ENCODE data around the gene EBP.
"Not testable (repeated sequence)": the region's sequence is repeated elsewhere in the genome, so short reads cannot be mapped to it uniquely, and the experiment has no call there.

The EBP gene

DNA sequence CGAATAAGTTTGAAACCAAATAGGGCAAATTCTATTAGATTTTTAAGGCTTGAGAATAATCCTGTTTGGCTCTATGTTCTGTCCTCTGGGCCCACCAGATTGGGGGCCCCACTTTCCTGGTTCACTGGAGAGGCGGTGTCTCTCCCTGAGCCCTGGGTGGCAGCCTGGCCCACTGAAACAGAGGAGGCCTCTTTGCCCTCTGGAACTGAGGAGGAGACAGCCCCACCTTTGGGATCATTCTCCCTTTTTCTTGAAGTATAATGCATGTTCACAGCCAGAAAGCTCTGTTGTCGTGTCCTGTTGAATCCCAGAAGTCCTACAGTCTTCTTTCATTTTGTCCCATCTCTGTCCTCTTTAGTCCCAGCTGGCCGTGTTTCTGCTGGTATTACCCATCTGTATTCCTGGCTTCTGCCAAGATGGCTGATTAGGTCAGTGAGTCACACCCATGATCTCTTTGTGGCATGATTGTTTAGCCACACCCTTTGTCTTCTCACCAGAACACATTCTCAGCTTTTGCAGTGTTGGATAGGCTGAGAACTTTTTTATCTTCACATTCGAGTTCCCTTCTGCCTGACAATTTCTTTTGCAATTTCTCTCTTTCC is 9.9 kb downstream of the EBP start:
- peak; percentile 69 for DNase-seq

DNA sequence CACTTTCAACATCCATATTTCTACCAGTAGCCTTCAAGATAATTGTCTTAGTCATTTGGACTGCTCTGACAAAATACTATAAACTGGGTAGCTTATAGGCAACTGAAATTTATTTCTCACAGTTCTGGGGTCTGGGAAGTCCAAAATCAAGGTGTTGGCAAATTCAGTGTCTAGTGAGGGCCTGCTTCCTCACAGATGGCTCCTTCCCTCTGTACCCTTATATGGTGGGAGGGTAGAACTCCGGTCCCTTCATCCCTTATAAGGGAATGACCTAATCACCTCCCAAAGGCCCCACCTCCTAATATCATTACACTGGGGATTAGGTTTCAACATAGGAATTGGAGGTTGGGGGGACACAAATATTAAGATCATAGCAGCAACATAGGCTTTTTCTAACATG is 10.6 kb downstream of the EBP start:
- no peak for DNase-seq

DNA sequence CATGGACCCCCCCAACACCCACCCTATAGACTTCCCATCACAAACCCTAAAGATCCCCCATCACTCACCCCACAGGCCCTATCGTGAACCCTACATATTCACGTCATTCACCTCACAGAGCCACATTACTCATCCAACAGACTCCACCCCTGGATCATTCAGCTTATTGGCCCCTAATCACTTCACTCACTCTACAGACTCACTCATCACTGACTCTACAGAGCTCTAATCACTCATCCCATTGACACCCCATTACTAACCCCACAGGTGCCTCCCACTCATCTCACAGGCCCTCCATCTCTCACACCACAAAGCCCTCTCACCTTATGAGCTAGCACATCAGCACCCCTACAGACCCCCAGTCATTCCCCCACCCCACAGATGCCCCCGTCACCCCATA is 11.6 kb downstream of the EBP start:
- DNase-seq = no peak

DNA sequence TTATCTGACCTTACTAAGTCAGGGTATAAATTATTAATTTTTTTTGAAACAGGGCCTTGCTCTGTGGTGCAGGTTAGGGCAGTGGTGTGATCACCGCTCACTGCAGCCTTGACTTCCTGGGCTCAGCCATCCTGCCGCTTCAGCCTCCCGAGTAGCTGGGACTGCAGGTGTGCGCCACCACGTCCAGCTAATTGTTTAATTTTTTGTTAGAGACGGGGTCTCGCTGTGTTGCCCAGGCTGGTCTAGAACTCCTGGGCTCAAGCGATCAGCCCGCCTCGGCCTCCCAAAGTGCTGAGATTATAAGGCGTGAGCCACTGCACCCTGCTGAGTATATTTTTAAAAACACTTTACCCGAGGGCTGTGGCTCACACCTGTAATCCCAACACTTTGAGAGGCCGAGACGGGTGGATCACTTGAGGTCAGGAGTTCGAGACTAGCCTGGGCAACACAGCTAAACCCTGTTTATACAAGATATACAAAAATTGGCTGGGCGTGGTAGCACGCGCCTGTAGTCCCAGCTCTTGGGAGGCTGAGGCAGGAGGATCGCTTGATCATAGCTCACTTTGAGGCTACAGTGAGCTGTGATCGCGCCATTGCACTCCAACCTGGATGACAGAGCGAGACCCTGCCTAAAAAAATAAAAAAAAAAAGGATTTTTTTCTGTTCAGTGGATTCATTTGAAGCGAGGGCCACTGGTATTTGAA is 17.2 kb downstream of the EBP start:
- no peak for DNase-seq

DNA sequence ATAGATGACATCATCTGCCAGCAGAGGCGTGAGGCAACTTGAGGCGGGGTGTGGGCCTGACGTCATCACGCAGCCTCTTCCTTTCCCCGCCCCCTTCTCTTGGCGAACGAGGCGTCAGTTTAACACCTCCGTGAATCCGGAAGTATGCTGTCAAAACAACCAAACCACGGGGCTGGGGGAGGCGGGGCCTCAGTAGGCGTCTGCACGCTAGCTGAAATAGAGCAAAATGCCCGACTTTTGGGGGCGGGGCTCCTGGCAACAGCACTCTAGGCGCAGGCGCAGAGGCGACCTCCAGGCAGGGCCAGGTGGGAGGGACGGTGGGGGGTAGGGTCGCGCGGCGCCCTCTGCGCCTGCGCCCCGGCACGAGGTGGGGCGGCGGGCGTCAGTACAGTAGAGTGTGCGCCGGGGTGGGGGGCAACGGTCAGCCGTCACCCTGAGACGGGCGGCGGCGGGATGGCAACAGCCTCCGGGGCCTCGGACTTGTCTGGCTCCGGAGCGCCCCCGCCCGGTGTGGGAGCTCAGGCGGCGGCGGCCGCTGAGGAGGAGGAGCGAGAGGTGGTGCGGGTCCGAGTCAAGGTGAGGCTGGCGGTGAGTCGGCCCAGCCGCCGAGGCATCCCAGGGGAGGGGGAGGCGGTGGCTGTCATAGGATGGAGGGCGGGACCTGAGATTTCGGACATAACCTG is 17.9 kb downstream of the EBP start, which contains the start of gene TBC1D25:
Gene TBC1D25, plus strand, starts transcription at position 370 of the 683 bp plus-strand sequence. Its CDS starts 84 bp downstream, at position 454.
- peak; percentile 97 for DNase-seq

DNA sequence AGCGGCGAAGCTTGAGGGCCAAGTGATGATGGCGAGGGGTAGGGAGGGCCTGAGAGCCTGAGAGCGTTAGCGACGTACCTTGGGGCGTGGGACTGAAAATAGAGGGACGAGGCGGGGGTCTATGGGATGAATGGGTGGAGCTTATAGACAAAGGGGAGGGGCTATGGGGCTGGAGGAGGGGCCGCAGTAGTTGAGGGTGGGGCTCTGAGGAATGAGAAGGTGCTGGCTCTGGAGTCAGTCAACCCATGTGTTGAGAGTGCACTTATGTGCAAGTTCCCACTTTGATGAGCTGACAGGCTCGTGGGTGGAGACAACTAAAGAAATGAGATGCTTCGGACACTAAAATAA is 18.4 kb downstream of the EBP start:
- DNase-seq = peak; percentile 31

DNA sequence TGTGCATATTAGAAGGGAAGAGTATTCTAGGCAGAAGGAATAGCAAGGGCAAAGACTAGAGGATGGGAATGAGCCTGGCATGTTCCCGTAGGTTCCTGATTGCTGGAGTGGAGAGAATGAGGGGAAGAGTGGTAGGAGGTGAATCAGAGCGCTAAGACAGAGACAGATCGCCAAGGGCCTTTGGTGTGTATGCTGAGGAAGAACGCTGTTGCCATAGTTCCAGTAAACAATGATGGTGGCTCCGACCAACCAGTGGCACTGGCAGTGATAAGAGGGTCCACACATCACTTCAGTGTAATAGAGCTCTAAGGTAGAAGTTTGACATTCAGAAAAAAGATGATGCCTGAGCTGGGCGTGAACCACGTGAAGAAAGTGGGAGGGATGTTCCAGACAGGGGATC is 18.9 kb downstream of the EBP start:
- DNase-seq = peak; percentile 2

DNA sequence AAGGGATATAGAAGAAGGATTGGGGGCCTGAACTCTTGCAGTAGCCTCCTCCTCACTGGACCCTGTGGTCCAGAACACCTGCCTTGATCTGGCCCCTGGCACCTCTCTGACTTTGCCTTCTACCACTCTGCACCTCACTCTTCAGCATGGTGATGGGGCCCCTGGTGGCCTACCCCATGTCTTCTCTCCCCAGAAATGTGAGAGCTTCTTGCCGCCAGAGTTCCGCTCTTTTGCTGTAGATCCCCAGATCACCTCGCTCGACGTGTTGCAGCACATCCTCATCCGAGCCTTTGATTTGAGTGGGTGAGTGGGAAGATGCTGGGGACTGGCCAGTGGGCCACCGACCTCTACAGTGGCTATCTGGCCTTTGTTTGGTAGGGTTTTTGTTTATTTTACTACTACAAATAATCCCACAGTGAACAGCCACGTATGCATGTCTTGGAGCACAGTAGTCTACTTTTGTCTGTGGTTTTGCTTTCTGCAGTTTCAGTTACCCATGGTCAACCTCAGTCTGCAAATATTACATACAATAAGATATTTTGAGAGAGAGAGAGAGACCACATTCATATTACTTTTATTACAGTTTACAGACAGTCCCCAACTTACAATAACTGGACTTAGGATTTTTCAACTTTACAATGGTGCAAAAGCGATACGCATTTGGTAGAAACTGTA is 19.7 kb downstream of the EBP start:
- DNase-seq = no peak

DNA sequence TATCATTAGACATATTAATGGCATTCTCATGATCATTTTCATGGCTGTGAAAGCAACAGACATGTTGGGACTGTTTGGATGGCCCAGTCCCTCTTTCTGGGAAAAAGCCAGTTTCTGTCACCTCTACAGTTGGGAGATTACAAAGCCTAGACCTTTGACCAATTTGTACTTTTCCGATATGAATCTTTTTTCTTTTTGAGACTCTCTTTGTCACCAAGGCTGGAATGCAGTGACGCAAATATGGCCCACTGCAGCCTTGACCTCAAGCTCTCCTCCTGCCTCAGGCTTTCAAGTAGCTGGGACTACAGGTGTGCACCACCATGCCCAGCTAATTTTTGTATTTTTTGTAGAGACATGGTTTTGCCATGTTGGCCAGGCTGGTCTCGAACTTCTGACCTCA is 27.3 kb downstream of the EBP start:
- no peak for DNase-seq

DNA sequence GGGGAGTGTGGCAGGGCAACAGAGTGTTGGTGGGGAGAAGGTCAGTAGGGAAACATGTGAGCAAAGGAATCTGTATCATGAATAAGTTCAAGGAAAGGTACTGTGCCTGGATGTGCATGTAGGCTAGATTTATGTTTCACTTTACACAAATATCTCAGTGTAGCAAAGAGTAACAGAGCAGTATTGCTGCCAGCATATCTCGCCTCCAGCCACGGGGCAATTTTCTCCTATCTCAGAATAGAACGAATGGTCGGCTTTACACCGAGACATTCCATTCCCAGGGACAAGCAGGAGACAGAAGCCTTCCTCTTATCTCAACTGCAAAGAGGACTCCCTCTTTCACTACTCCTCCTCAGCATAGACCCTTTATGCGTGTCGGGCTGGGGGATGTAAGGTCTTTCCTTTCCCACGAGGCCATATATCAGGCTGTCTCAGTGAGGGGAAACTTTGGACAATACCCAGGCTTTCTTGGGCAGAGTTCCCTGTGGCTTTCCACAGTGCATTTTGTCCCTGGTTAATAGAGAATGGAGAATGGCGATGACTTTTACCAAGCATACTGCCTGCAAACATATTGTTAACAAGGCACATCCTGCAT is 34.2 kb downstream of the EBP start:
- not testable (repeated sequence) for DNase-seq

DNA sequence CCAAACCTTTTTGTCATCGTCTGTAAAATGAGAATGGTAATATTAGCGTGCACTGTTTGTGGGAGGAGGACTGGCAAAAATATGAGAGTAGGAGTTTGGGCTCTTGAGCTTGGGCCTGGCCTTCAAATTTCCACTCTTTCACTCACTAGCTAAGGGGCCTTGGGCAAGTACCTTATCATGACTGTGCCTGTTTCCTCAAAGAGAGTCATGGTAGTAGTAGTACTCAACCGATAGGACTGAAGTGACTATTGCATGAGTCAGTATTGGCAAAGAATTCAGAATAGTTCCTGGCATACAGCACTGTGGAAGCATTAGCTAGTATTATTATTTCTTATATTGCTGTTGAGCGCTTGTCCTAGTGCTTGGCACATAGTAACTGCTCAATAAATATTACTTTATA is 36.7 kb downstream of the EBP start:
- peak; percentile 75 for DNase-seq

DNA sequence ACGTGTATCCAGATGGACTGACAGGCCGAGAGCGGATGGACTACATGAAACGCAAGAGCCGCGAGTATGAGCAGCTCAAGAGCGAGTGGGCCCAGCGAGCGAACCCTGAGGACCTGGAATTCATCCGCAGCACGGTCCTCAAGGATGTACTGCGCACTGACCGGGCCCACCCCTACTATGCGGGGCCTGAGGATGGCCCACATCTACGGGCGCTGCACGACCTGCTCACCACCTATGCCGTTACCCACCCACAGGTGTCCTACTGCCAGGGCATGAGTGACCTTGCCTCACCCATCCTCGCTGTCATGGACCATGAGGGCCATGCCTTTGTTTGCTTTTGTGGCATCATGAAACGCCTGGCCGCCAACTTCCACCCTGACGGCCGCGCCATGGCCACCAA is 38.0 kb downstream of the EBP start:
- no peak for DNase-seq

DNA sequence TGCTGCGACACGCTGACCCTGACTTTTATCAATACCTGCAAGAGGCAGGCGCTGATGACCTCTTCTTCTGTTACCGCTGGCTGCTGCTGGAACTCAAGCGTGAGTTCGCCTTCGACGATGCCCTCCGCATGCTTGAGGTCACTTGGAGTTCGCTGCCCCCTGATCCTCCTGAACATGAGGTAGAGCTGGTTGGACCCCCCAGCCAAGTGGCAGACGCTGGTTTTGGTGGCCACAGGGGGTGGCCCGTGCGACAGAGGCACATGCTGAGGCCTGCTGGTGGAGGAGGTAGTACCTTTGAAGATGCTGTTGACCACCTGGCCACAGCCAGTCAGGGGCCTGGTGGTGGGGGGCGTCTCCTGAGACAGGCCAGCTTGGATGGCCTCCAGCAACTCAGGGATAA is 38.4 kb downstream of the EBP start:
- DNase-seq = no peak

DNA sequence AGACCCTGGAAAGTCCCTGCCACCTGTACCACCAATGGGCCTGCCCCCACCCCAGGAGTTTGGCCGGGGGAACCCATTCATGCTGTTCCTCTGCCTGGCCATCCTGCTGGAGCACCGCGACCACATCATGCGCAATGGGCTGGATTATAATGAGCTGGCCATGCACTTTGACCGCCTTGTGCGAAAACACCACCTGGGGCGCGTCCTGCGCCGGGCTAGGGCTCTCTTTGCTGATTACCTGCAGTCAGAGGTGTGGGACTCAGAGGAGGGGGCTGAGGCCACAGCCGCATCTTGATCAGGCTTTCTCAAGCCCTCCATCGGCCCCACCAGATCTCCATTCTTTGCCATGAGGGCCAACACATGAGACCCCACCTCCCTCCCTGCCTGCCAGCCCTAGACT is 39.1 kb downstream of the EBP start:
- DNase-seq = no peak

DNA sequence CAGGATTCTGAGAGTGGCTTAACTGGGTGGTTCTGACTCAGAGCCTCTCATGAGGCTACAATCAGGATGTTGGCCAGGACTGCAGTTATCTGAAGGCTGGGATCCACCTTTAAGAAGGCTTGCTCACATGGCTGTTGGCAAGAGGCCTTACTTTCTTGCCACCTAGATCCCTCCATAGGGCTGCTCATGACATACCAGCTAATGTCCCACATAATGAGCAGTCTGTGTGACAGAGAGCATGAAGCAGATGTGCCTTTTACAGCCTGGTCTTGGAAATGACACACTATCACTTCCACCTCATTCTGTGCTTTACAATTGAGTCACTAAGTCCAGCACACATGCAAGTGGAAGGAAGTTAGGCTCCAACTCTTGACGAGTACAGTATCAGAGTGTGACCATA is 48.4 kb downstream of the EBP start:
- DNase-seq = peak; percentile 32

DNA sequence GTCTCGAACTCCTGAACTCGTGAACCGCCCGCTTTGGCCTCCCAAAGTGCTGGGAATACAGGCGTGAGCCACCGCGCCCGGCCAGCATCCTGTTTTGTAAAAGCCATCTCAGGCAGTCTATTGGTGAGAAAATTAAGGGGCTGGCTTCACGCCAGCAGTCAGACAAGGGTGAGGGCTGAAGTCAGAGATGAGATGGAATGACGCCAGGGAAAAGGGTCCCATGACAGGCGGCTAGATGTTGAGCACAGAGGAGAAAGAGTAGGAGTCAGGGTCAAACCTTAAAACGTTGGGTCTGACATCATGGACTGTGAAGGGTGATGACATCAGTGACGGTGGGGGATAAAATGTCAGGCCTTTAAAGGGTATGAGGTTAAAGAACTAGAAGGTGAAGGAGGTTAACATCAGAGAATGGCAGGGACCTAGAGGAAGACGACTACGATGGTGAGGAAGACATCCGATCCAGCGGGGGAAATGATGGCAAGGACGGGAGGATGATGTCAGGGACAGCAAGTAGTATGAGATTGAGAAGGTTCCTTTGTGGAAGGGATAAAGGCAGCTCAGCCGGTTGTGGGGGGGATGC is 52.2 kb downstream of the EBP start:
- no peak for DNase-seq

DNA sequence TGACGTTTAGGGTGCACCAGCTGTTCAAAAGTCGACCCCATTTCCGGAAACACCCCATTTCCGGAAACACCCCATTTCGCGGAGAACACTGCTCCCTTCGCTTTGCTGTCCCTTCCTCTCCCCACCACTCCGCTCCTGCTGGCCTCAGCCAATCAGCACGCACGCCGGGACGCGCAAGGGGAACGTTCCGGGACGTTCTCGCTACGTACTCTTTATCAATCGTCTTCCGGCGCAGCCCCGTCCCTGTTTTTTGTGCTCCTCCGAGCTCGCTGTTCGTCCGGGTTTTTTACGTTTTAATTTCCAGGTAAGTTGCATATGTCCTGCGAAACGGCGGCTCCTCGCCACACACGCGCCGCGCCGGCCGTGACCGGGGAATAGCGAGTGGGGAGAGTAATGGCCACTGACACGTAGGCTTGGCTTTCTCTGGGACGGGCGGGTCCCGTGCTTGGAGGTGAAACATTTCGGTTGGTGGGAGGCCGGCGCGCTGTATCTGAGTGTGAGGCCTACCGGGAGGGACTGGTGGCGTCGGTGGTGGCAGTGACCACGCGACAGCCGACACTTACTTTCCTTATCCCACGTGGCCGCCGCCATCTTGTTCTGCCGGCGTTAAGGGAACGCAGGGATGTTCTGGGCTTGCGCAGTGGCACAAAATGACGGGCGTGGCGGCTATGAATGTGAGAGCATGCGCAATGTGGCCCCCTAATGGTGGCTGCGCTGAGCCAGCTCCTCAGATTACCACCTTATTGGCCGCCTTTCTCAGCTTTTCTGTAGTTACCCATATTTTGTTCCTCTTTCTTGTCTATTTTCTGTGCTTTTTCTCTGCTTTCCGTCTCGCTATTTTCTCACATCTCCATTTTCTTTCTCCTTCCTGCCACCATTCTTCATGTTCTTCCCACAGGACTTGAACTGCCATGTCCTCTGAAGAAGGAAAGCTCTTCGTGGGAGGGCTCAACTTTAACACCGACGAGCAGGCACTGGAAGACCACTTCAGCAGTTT is 53.0 kb downstream of the EBP start, which contains the start of gene RBM3:
Gene RBM3, plus strand, starts transcription at position 215 of the 997 bp plus-strand sequence. Its CDS starts 697 bp downstream, at position 912.
- DNase-seq = peak; percentile 95

DNA sequence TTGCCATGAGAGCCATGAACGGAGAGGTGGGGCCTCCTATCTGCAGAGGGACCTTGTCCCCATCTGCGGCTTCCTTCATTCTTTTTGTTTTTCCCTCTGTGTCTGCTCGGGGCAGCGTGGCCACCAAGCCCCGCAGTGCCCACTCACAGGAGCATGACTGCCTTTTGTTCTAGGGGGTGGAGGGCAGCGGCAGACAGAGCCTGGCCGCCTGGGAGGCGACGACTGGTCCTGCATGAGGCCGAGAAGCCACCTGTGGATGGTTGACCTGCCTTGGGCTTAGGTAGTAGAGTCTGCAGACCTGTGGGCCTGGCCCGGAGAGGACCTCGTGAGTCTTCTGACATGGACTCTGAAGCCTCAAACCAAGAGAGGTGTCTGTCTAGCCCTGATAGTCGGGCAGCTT is 54.0 kb downstream of the EBP start:
- no peak for DNase-seq

DNA sequence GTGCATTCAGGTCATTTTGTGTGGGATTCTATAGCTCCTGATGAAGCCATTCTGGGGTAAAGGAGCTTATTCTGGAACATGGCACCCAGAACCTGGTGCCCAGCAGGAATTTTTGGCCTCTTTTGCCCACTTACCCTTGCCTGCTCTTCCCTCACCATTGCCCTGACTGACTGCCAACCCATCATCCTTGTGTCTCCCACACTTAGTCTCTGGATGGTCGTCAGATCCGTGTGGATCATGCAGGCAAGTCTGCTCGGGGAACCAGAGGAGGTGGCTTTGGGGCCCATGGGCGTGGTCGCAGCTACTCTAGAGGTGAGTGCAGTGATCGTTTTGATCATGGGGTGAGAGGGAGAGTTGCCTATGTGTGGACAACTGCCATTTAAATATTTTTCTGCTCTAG is 54.5 kb downstream of the EBP start:
- no peak for DNase-seq

Data from fibroblast of skin of right biceps (primary cell).